GM12878 (cell line): Measurements from ENCODE around the gene DHRS12. TPM values are rescaled to one million over a fixed set of nuclear protein-coding genes. Genes with fewer than 3 reads are reported as not detected.

ENCODE experiments used
- ATAC-seq: fragments of 200-7000 bp; cut with Tn5 transposase; 3 replicates; pipeline ENCODE4 v1.9.1; 2020; ENCODE audit warnings: mild to moderate bottlenecking, moderate library complexity
- BruUV-seq: library from RNA; stranded (reverse); fragments of 400-500 nt; replicated peaks from 2 replicates; lab custom pipeline; 2021; lab: Mats Ljungman, UMichigan
- CTCF ChIA-PET: fragments of 300-600 bp; sonication (Branson Sonifier 250); formaldehyde crosslinking; extraction: SDS; loops from one replicate; lab custom pipeline; 2021; ENCODE audit warnings: inconsistent platforms; lab: Yijun Ruan, JAX
- POLR2A ChIA-PET: fragments of 350-600 bp; formaldehyde crosslinking; extraction: SDS; loops from one replicate; lab custom pipeline; 2021; ENCODE audit warnings: inconsistent platforms; lab: Charles Lee
- RAD21 ChIA-PET: fragments of 300-600 bp; sonication (Branson Sonifier 250); formaldehyde crosslinking; loops from one replicate; lab custom pipeline; 2023; ENCODE audit warnings: antibody characterized with exemption; ENCODE audit not compliant: unreplicated experiment; lab: Charles Lee
- SMC1A ChIA-PET: fragments of 300-600 bp; sonication (Branson Sonifier 250); formaldehyde crosslinking; loops from one replicate; lab custom pipeline; 2023; ENCODE audit not compliant: unreplicated experiment, uncharacterized antibody; lab: Charles Lee
- DNase-seq: peaks from one replicate; pipeline ENCODE4 v3.0.0-alpha.2; 2011; ENCODE audit warnings: low read depth, low spot score
- FAIRE-seq: peaks from 3 replicates; lab custom pipeline; 2011; peaks lifted over from hg19 to GRCh38; lab: Jason Lieb, UNC
- H2AFZ ChIP-seq: 2 replicates; pipeline ENCODE4 v1.6.0; 2011; ENCODE audit warnings: low read depth, low read length, control low read depth; ENCODE audit not compliant: control insufficient read depth
- H3K27ac ChIP-seq: 2 replicates; pipeline ENCODE4 v1.5.1; 2011; ENCODE audit warnings: control low read depth; ENCODE audit not compliant: control insufficient read depth, insufficient read depth
- H3K27me3 ChIP-seq, 2 experiments: replicated peaks in 1 of 2; 2 replicates each; pipeline versions ENCODE4 v1.6.0 to v1.6.1; 2011; ENCODE audit warnings: low read length in 1 of 2; ENCODE audit not compliant: control insufficient read depth in 2 of 2, insufficient read depth in 2 of 2
- H3K36me3 ChIP-seq, 2 experiments: 2 replicates each; pipeline ENCODE4 v1.5.1; 2011; ENCODE audit warnings: low read length in 1 of 2; ENCODE audit not compliant: control insufficient read depth in 2 of 2, insufficient read depth in 2 of 2
- H3K4me1 ChIP-seq: 2 replicates; pipeline ENCODE4 v1.6.1; 2011; ENCODE audit warnings: mild to moderate bottlenecking, low read length, moderate library complexity, mixed read lengths; ENCODE audit not compliant: control insufficient read depth, insufficient read depth
- H3K4me2 ChIP-seq: 2 replicates; pipeline ENCODE4 v1.6.0; 2011; ENCODE audit warnings: control low read depth; ENCODE audit not compliant: control insufficient read depth, insufficient read depth
- H3K4me3 ChIP-seq: fragments of 200-600 bp; sonication (generic); 2 replicates; pipeline ENCODE4 v1.5.1; 2016
- H3K79me2 ChIP-seq: 2 replicates; pipeline ENCODE4 v1.6.0; 2011; ENCODE audit warnings: low read length; ENCODE audit not compliant: control insufficient read depth, insufficient read depth
- H3K9ac ChIP-seq: 2 replicates; pipeline ENCODE4 v1.8.0; 2011; ENCODE audit warnings: low read length, control low read depth, mixed read lengths; ENCODE audit not compliant: control insufficient read depth, insufficient read depth
- H3K9me3 ChIP-seq: replicated peaks from 3 replicates; pipeline ENCODE4 v1.5.1; 2011; ENCODE audit warnings: mild to moderate bottlenecking, low read length; ENCODE audit not compliant: control insufficient read depth, insufficient read depth
- H4K20me1 ChIP-seq: 2 replicates; pipeline ENCODE4 v1.6.0; 2011; ENCODE audit not compliant: control insufficient read depth, insufficient read depth
- BACH1 ChIP-seq: fragments of 450-650 bp; IDR thresholded peaks from 2 replicates; pipeline ENCODE4 v1.6.1; 2017; ENCODE audit warnings: mild to moderate bottlenecking, borderline replicate concordance
- IKZF2 ChIP-seq, 2 experiments: fragments of 450-650 bp; IDR thresholded peaks; 2 replicates each; pipeline ENCODE4 v1.6.1; 2017; ENCODE audit warnings: mild to moderate bottlenecking in 2 of 2, moderate library complexity in 2 of 2
- JUNB ChIP-seq: IDR thresholded peaks from 2 replicates; pipeline ENCODE4 v1.6.1; 2016; ENCODE audit warnings: antibody characterized with exemption, mild to moderate bottlenecking
- POLR2AphosphoS5 ChIP-seq: IDR thresholded peaks from 2 replicates; pipeline ENCODE4 v1.6.1; 2011; ENCODE audit warnings: mild to moderate bottlenecking, low read length, inconsistent platforms
- RUNX3 ChIP-seq: IDR thresholded peaks from 2 replicates; pipeline ENCODE4 v1.6.1; 2012; ENCODE audit warnings: low read length, inconsistent platforms
- SUPT20H ChIP-seq: IDR thresholded peaks from 2 replicates; pipeline ENCODE4 v1.6.1; 2011; ENCODE audit warnings: low read depth, mild to moderate bottlenecking, low read length, moderate library complexity, borderline replicate concordance; ENCODE audit not compliant: control insufficient read depth
- WGBS: methylation state at CpG from one replicate; pipeline ENCODE4 v1.1.6; 2016; ENCODE audit warnings: low lambda C conversion rate; ENCODE audit not compliant: insufficient replicate concordance, insufficient coverage; ENCODE audit errors: missing lambda C conversion rate; 5-methylcytosine and 5-hydroxymethylcytosine counted together
- in situ Hi-C: fragments of 300-500 bp; cut with MboI; formaldehyde crosslinking; loops from 9 replicates; pipeline ENCODE4 v1.14.3; 2018; ENCODE audit warnings: mixed read lengths
- intact Hi-C: fragments of 100-400 bp; cut with micrococcal nuclease; formaldehyde crosslinking; loops from one replicate; pipeline ENCODE4 v1.14.2; 2022; ENCODE audit not compliant: unreplicated experiment
- polyA plus RNA-seq, 11 experiments: library from polyadenylated mRNA; depleted of rRNA in 4 of 11; unstranded in 6 of 11; stranded (reverse) in 5 of 11; fragments of >200 nt; fragmentation: Nextera tagmentation in 4 of 11; fragmentation: Illumina TruSeq in 1 of 11; extraction: Ambion mirVana in 4 of 11; extraction: Trizol in 1 of 11; gene quantifications; 1 replicate in 1 of 11; 2 replicates in 10 of 11; pipeline versions ENCODE4 v1.2.1 to v1.2.3, GENCODE V29; 2011 to 2016; ENCODE audit warnings: inconsistent platforms in 2 of 11, missing spikeins in 2 of 11, low read depth in 1 of 11
- total RNA-seq, 4 experiments: library from RNA; depleted of rRNA in 3 of 4; stranded (reverse); fragments of >200 nt in 3 of 4; fragmentation: Illumina TruSeq in 1 of 4; extraction: Trizol in 1 of 4; gene quantifications; 2 replicates each; pipeline versions ENCODE4 v1.2.1 to v1.2.3, GENCODE V29; 2013 to 2021
- TF ChIP-seq, protein P1 (sequence below): fragments of 450-650 bp; IDR thresholded peaks from 2 replicates; pipeline ENCODE4 v1.6.1; 2017; ENCODE audit warnings: mild to moderate bottlenecking, moderate library complexity
- TF ChIP-seq, protein P2 (sequence below): fragments of 450-650 bp; IDR thresholded peaks from 2 replicates; pipeline ENCODE4 v1.6.1; 2017; ENCODE audit warnings: mild to moderate bottlenecking

DHRS12 gene
- total and polyA plus RNA-seq, 10 of the 15 experiments (the other 5 are each of a cell fraction or from before 2014, with no cell fraction given) = 2.9 to 11.3 (median 8.2) TPM

- BruUV-seq = no TSS peak
- no peak overlapping the region for H2AFZ ChIP-seq
- no peaks in the 10 kb centered on the region for H3K27me3 ChIP-seq
- intact Hi-C loops = no loop called here
- ChIA-PET POLR2A (no interaction called here), CTCF (no interaction called here), RAD21 (no interaction called here), SMC1A (interaction anchor here (0.6 to 1.3 kb wide), 3 partner anchors 59 to 431 kb away, joined by 3 to 4 read pairs (median 4); no protein-coding TSS in a partner anchor)
- ATAC-seq (peak; percentile 78), DNase-seq (no peak), FAIRE-seq (no peak)
- no peak for TF ChIP-seq IKZF2 (IDR thresholded peaks at IDR 0.05)
- no peak for TF ChIP-seq SUPT20H
- TF ChIP-seq POLR2AphosphoS5 = no peak
- peak; percentile 45; the same call in 1 of the 2 replicates for TF ChIP-seq JUNB
- TF ChIP-seq BACH1 = no peak
- TF ChIP-seq, protein P1, sequence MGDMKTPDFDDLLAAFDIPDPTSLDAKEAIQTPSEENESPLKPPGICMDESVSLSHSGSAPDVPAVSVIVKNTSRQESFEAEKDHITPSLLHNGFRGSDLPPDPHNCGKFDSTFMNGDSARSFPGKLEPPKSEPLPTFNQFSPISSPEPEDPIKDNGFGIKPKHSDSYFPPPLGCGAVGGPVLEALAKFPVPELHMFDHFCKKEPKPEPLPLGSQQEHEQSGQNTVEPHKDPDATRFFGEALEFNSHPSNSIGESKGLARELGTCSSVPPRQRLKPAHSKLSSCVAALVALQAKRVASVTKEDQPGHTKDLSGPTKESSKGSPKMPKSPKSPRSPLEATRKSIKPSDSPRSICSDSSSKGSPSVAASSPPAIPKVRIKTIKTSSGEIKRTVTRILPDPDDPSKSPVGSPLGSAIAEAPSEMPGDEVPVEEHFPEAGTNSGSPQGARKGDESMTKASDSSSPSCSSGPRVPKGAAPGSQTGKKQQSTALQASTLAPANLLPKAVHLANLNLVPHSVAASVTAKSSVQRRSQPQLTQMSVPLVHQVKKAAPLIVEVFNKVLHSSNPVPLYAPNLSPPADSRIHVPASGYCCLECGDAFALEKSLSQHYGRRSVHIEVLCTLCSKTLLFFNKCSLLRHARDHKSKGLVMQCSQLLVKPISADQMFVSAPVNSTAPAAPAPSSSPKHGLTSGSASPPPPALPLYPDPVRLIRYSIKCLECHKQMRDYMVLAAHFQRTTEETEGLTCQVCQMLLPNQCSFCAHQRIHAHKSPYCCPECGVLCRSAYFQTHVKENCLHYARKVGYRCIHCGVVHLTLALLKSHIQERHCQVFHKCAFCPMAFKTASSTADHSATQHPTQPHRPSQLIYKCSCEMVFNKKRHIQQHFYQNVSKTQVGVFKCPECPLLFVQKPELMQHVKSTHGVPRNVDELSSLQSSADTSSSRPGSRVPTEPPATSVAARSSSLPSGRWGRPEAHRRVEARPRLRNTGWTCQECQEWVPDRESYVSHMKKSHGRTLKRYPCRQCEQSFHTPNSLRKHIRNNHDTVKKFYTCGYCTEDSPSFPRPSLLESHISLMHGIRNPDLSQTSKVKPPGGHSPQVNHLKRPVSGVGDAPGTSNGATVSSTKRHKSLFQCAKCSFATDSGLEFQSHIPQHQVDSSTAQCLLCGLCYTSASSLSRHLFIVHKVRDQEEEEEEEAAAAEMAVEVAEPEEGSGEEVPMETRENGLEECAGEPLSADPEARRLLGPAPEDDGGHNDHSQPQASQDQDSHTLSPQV = no peak
- TF ChIP-seq, protein P2, sequence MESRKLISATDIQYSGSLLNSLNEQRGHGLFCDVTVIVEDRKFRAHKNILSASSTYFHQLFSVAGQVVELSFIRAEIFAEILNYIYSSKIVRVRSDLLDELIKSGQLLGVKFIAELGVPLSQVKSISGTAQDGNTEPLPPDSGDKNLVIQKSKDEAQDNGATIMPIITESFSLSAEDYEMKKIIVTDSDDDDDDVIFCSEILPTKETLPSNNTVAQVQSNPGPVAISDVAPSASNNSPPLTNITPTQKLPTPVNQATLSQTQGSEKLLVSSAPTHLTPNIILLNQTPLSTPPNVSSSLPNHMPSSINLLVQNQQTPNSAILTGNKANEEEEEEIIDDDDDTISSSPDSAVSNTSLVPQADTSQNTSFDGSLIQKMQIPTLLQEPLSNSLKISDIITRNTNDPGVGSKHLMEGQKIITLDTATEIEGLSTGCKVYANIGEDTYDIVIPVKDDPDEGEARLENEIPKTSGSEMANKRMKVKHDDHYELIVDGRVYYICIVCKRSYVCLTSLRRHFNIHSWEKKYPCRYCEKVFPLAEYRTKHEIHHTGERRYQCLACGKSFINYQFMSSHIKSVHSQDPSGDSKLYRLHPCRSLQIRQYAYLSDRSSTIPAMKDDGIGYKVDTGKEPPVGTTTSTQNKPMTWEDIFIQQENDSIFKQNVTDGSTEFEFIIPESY = no peak
- TF ChIP-seq RUNX3 = peak; percentile 52; the same call in 1 of the 2 replicates
- in situ Hi-C loops = no loop called here
- H3K36me3 ChIP-seq = peaks cover 0 to 9% of the 10 kb centered on the region in 2 experiments; a peak in 1 of 4 replicates
- H3K27ac ChIP-seq = no peak overlapping the region
- no peak overlapping the region for H3K4me2 ChIP-seq
- no peaks in the 10 kb centered on the region for H4K20me1 ChIP-seq
- H3K4me1 ChIP-seq = peaks cover 3% of the 10 kb centered on the region; the same call in 1 of the 2 replicates
- H3K79me2 ChIP-seq = no peaks in the 10 kb centered on the region
- no peaks in the 10 kb centered on the region for H3K9me3 ChIP-seq
- H3K9ac ChIP-seq = no peak overlapping the region
- 30% methylated on average over 2 of the region's 2 CpGs for WGBS
- no peak overlapping the region for H3K4me3 ChIP-seq
Observed at GRCh38 chr13:51738226-51738905, 65.6 kb downstream of the DHRS12 start.
